Thyroid gland (tissue), 4 donors: ENCODE measurements around the gene LHX5. TPM values are rescaled to one million over a fixed set of nuclear protein-coding genes. Genes with fewer than 3 reads are reported as not detected.

Experiments
- DNase-seq, 2 donors: peaks; one replicate each; pipeline ENCODE4 v3.0.0-alpha.2; 2019
- H3K27ac ChIP-seq, 3 donors: fragments of 200-600 bp; sonication (generic); 1 replicate in 2 of 3; 2 replicates in 1 of 3; pipeline ENCODE4 v1.5.1; 2016 to 2019; ENCODE audit warnings: mild to moderate bottlenecking in 1 of 3, moderate library complexity in 1 of 3
- H3K27me3 ChIP-seq: fragments of 200-600 bp; sonication (generic); one replicate; pipeline ENCODE4 v1.5.1; 2019
- H3K36me3 ChIP-seq, 2 donors: fragments of 200-600 bp; sonication (generic); one replicate each; pipeline ENCODE4 v1.5.1; 2016 to 2019
- H3K4me1 ChIP-seq, 2 donors: fragments of 200-600 bp; sonication (generic); one replicate each; pipeline ENCODE4 v1.5.1; 2017 to 2019
- H3K4me3 ChIP-seq, 3 donors: fragments of 200-600 bp; sonication (generic); replicated peaks in 1 of 3; 1 replicate in 2 of 3; 2 replicates in 1 of 3; pipeline ENCODE4 v1.5.1; 2016; ENCODE audit warnings: mild to moderate bottlenecking in 1 of 3
- H3K9me3 ChIP-seq: fragments of 200-600 bp; sonication (generic); one replicate; pipeline ENCODE4 v1.5.1; 2017
- CTCF ChIP-seq, 6 experiments: fragments of 200-600 bp in 3 of 6; fragments of 450-650 bp in 3 of 6; sonication (generic) in 3 of 6; IDR thresholded peaks; one replicate each; pipeline ENCODE4 v1.5.1; 2016 to 2019; ENCODE audit warnings: antibody characterized with exemption in 6 of 6, mild to moderate bottlenecking in 2 of 6, inconsistent platforms in 1 of 6, moderate library complexity in 1 of 6
- POLR2A ChIP-seq, 2 donors: fragments of 450-650 bp; IDR thresholded peaks; one replicate each; pipeline ENCODE4 v1.6.1; 2017; ENCODE audit warnings: antibody characterized with exemption in 2 of 2, mild to moderate bottlenecking in 2 of 2, moderate library complexity in 1 of 2
- WGBS, 2 donors: methylation state at CpG; one replicate each; pipeline ENCODE4 v1.1.5; 2017; 5-methylcytosine and 5-hydroxymethylcytosine counted together
- intact Hi-C: fragments of 100-400 bp; cut with DNase I; formaldehyde crosslinking; loops from one replicate; pipeline ENCODE4 v1.15.1; 2023
- total RNA-seq, 4 donors: library from RNA; depleted of rRNA; stranded (reverse); fragments of >200 nt; gene quantifications; one replicate each; pipeline ENCODE4 v1.2.3, GENCODE V29; 2016

LHX5 gene
- total RNA-seq: under 1 TPM in 1 of 4 donors, not detected in 3; 0.13 TPM

DNA sequence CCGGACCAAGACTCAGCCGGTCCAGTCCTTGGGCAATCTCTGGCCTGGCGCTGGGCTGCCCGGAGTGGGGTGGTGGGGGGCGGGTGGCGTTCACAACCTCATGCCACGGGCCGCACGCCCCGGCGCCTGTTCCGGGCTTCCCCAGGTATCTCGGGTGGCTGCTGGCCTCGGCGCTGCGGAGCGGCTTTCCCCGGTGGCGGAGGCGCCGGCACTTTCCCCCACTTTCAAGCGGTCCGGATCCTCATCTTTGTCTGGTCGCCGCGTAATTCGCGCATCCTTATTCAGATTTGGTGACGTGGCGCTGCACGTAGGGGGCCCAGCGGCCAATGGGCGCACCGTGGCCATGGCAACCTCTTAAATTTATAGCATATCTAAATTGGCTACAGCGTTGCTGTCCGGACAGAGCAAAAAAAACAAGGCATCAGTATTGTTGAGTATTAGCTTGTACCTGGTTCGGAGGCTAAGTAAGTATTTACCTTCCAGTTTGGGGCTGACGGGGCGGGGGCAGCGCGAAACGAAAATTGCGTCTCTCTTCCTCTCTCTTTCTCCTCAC, at the start of gene LHX5:
TSS of gene LHX5 (minus strand) at position 253 of the 553 bp plus-strand sequence. CDS start 373 bp downstream, outside the sequence.
- Histone ChIP-seq H3K27ac (no peak within 1 kb of the TSS), H3K27me3 (peaks cover 30% of the 10 kb centered on the region), H3K36me3 (no peaks in the 10 kb centered on the region), H3K4me3 (no peak within 1 kb of the TSS), H3K4me1 (peaks cover 12 to 18% of the 10 kb centered on the region in 2 donors), H3K9me3 (no peaks in the 10 kb centered on the region)
- TF ChIP-seq CTCF (IDR thresholded peaks at IDR 0.05) (no peak), POLR2A (IDR thresholded peaks at IDR 0.05) (no peak)
- intact Hi-C loops: no loop called here
- no peak for DNase-seq
- WGBS, 2 donors: 0 to 1% methylated on average over 9 to 27 of the region's 43 CpGs

GRCh38 chr12:113519464-113520307, 48.0 kb upstream of the LHX5 start:
- no peaks in the 10 kb centered on the region for H3K4me1 ChIP-seq
- TF ChIP-seq CTCF (IDR thresholded peaks at IDR 0.05): no peak
- TF ChIP-seq POLR2A (IDR thresholded peaks at IDR 0.05): no peak
- peaks cover 13% of the 10 kb centered on the region for H3K27me3 ChIP-seq
- 3% methylated on average over 40 of the region's 40 CpGs for WGBS, 2 donors
- intact Hi-C loops: no loop called here
- H3K36me3 ChIP-seq: no peaks in the 10 kb centered on the region
- H3K9me3 ChIP-seq: no peaks in the 10 kb centered on the region
- DNase-seq: no peak
- H3K27ac ChIP-seq: no peak overlapping the region
- no peak overlapping the region for H3K4me3 ChIP-seq

- Histone ChIP-seq H3K9me3 (no peaks in the 10 kb centered on the region), H3K4me1 (no peaks in the 10 kb centered on the region), H3K36me3 (no peaks in the 10 kb centered on the region), H3K4me3 (no peak overlapping the region), H3K27me3 (peaks cover 13% of the 10 kb centered on the region), H3K27ac (no peak overlapping the region)
- no peak for TF ChIP-seq POLR2A (IDR thresholded peaks at IDR 0.05)
- no peak for TF ChIP-seq CTCF (IDR thresholded peaks at IDR 0.05)
- intact Hi-C loops: no loop called here
- 2% methylated on average over 31 of the region's 31 CpGs for WGBS, 2 donors
- DNase-seq: no peak
Observed at GRCh38 chr12:113515082-113515856, 43.6 kb upstream of the LHX5 start.

GRCh38 chr12:113514602-113515001, 42.9 kb upstream of the LHX5 start:
- no peak for DNase-seq
- no peaks in the 10 kb centered on the region for H3K36me3 ChIP-seq
- H3K4me3 ChIP-seq: no peak overlapping the region
- H3K27me3 ChIP-seq: peaks cover 13% of the 10 kb centered on the region
- WGBS, 2 donors: 44% methylated on average over 6 to 8 of the region's 8 CpGs
- intact Hi-C loops: no loop called here
- no peaks in the 10 kb centered on the region for H3K4me1 ChIP-seq
- TF ChIP-seq POLR2A (IDR thresholded peaks at IDR 0.05) (no peak), CTCF (IDR thresholded peaks at IDR 0.05) (no peak)
- H3K9me3 ChIP-seq: no peaks in the 10 kb centered on the region
- no peak overlapping the region for H3K27ac ChIP-seq
